HG03354 (cell line): ENCODE data around the gene CLN5.
"Not testable (repeated sequence)": the region's sequence is repeated elsewhere in the genome, so short reads cannot be mapped to it uniquely, and the experiment has no call there.

Source experiments
- ATAC-seq: cut with Tn5 transposase; IDR thresholded peaks from one replicate; pipeline ENCODE4 v1.9.1; 2021; ENCODE audit warnings: mild to moderate bottlenecking; ENCODE audit not compliant: unreplicated experiment, poor library complexity, severe bottlenecking

The CLN5 gene

GRCh38 chr13:76973920-76974617 lies 17.8 kb upstream of the CLN5 start:
- no peak for ATAC-seq

- ATAC-seq: no peak
Observed at GRCh38 chr13:76974618-76974975, 17.3 kb upstream of the CLN5 start.

- no peak for ATAC-seq
Observed at GRCh38 chr13:76975863-76976262, 16.0 kb upstream of the CLN5 start.

GRCh38 chr13:76976490-76976889 lies 15.4 kb upstream of the CLN5 start:
- ATAC-seq: no peak

GRCh38 chr13:76976929-76977328 lies 15.0 kb upstream of the CLN5 start:
- no peak for ATAC-seq

- ATAC-seq: peak; percentile 99
Observed at GRCh38 chr13:76980075-76980718, 11.7 kb upstream of the CLN5 start.

GRCh38 chr13:76982061-76982460 lies 9.8 kb upstream of the CLN5 start:
- ATAC-seq: no peak

GRCh38 chr13:76983676-76984075 lies 8.2 kb upstream of the CLN5 start:
- no peak for ATAC-seq

- ATAC-seq: peak; percentile 54
Observed at GRCh38 chr13:76991432-76991795, 467 bp upstream of the CLN5 start.

- peak; percentile 13 for ATAC-seq
Observed at GRCh38 chr13:76992548-76993001, 694 bp downstream of the CLN5 start.

- no peak for ATAC-seq
Observed at GRCh38 chr13:76993021-76993420, 1.1 kb downstream of the CLN5 start.

- no peak for ATAC-seq
Observed at GRCh38 chr13:76993473-76993872, 1.6 kb downstream of the CLN5 start.

GRCh38 chr13:76994281-76994680 lies 2.4 kb downstream of the CLN5 start:
- ATAC-seq: no peak

- no peak for ATAC-seq
Observed at GRCh38 chr13:77000475-77000874, 8.6 kb downstream of the CLN5 start.

- ATAC-seq: no peak
Observed at GRCh38 chr13:77001540-77001939, 9.7 kb downstream of the CLN5 start.

- ATAC-seq: no peak
Observed at GRCh38 chr13:77001963-77002587, 10.2 kb downstream of the CLN5 start.

GRCh38 chr13:77002590-77003190 lies 10.8 kb downstream of the CLN5 start:
- ATAC-seq: no peak

GRCh38 chr13:77008337-77008736 lies 16.5 kb downstream of the CLN5 start:
- not testable (repeated sequence) for ATAC-seq

- ATAC-seq: no peak
Observed at GRCh38 chr13:77009011-77009410, 17.1 kb downstream of the CLN5 start.

- not testable (repeated sequence) for ATAC-seq
Observed at GRCh38 chr13:77009719-77010118, 17.8 kb downstream of the CLN5 start.
